22Rv1 (cell line): ENCODE results near the gene MYRIP.

Experiments used
- ZFX ChIP-seq: fragments of 450-650 bp; IDR thresholded peaks from 2 replicates; pipeline ENCODE4 v1.6.1; 2017; ENCODE audit warnings: antibody characterized with exemption, borderline replicate concordance
- TF ChIP-seq, protein P1 (sequence below): fragments of 450-650 bp; IDR thresholded peaks from 2 replicates; pipeline ENCODE4 v1.5.1; 2017; ENCODE audit warnings: mild to moderate bottlenecking

DNA sequence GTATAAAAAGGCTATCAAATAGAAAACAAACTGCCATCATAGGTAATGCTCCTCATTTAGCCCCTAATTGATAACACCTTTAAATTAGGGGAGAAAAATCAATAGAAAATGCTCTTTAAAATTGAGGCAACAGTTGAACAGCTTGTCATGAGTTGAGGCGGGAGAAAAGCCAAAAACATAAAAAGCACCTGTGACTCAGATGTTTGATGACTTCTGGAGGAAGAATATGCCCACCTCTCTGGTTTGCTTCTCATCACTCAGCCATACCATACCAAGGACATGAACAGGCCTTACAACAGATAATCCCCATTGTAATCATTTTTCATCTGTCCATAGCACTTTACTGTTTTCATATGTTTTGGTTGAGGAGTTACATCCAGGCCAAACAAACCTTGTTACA, 246.0 kb downstream of the MYRIP start:
- TF ChIP-seq, protein P1, sequence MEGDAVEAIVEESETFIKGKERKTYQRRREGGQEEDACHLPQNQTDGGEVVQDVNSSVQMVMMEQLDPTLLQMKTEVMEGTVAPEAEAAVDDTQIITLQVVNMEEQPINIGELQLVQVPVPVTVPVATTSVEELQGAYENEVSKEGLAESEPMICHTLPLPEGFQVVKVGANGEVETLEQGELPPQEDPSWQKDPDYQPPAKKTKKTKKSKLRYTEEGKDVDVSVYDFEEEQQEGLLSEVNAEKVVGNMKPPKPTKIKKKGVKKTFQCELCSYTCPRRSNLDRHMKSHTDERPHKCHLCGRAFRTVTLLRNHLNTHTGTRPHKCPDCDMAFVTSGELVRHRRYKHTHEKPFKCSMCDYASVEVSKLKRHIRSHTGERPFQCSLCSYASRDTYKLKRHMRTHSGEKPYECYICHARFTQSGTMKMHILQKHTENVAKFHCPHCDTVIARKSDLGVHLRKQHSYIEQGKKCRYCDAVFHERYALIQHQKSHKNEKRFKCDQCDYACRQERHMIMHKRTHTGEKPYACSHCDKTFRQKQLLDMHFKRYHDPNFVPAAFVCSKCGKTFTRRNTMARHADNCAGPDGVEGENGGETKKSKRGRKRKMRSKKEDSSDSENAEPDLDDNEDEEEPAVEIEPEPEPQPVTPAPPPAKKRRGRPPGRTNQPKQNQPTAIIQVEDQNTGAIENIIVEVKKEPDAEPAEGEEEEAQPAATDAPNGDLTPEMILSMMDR, result no peak
- TF ChIP-seq ZFX, result no peak
